ENCODE data around the gene SLC25A12. TPM values are rescaled to one million over a fixed set of nuclear protein-coding genes. Genes with fewer than 3 reads are reported as not detected.
"Not testable (repeated sequence)": the region's sequence is repeated elsewhere in the genome, so short reads cannot be mapped to it uniquely, and the experiment has no call there.

The SLC25A12 gene
- total RNA-seq, 4 donors from 2014 or later, result 9.6 to 18.2 (median 14.6) TPM

GRCh38 chr2:171772373-171772772 is 121.7 kb downstream of the SLC25A12 start:
- Histone ChIP-seq H3K9me3 (no peaks in the 10 kb centered on the region), H3K27me3 (no peaks in the 10 kb centered on the region), H3K4me3 (no peak overlapping the region), H3K4me1 (no peaks in the 10 kb centered on the region), H3K27ac (no peak overlapping the region), H3K36me3 (no peaks in the 10 kb centered on the region)
- no peak for DNase-seq
- TF ChIP-seq CTCF (IDR thresholded peaks at IDR 0.05), result no peak
- TF ChIP-seq POLR2A (IDR thresholded peaks at IDR 0.05), result no peak

GRCh38 chr2:171771463-171771862 is 122.6 kb downstream of the SLC25A12 start:
- no peak overlapping the region for H3K27ac ChIP-seq
- H3K36me3 ChIP-seq, result no peaks in the 10 kb centered on the region
- TF ChIP-seq POLR2A (IDR thresholded peaks at IDR 0.05), result no peak
- TF ChIP-seq CTCF (IDR thresholded peaks at IDR 0.05), result no peak
- no peak overlapping the region for H3K4me3 ChIP-seq
- no peaks in the 10 kb centered on the region for H3K27me3 ChIP-seq
- H3K4me1 ChIP-seq, result no peaks in the 10 kb centered on the region
- no peak for DNase-seq
- H3K9me3 ChIP-seq, result no peaks in the 10 kb centered on the region

GRCh38 chr2:171763602-171764001 is 130.4 kb downstream of the SLC25A12 start:
- Histone ChIP-seq H3K4me1 (no peaks in the 10 kb centered on the region), H3K36me3 (peaks cover 0 to 27% (median 0%) of the 10 kb centered on the region in 3 donors), H3K27ac (no peak overlapping the region), H3K9me3 (no peaks in the 10 kb centered on the region), H3K27me3 (no peaks in the 10 kb centered on the region), H3K4me3 (no peak overlapping the region)
- no peak for DNase-seq
- no peak for TF ChIP-seq CTCF (IDR thresholded peaks at IDR 0.05)
- TF ChIP-seq POLR2A (IDR thresholded peaks at IDR 0.05), result no peak

GRCh38 chr2:171762879-171763573 is 131.0 kb downstream of the SLC25A12 start:
- DNase-seq, result no peak
- H3K4me3 ChIP-seq, result no peak overlapping the region
- TF ChIP-seq CTCF (IDR thresholded peaks at IDR 0.05) (no peak), POLR2A (IDR thresholded peaks at IDR 0.05) (no peak)
- H3K36me3 ChIP-seq, result peaks cover 0 to 27% (median 0%) of the 10 kb centered on the region in 3 donors
- no peaks in the 10 kb centered on the region for H3K27me3 ChIP-seq
- H3K4me1 ChIP-seq, result no peaks in the 10 kb centered on the region
- H3K27ac ChIP-seq, result no peak overlapping the region
- H3K9me3 ChIP-seq, result no peaks in the 10 kb centered on the region

- not testable (repeated sequence) for H3K9me3 ChIP-seq, H3K4me1 ChIP-seq, DNase-seq, H3K27me3 ChIP-seq, H3K4me3 ChIP-seq, H3K27ac ChIP-seq
- H3K36me3 ChIP-seq, result peaks cover 0 to 27% (median 0%) of the 10 kb centered on the region in 3 donors
Observed at GRCh38 chr2:171761176-171761575, 132.9 kb downstream of the SLC25A12 start.

GRCh38 chr2:171758762-171759161 is 135.3 kb downstream of the SLC25A12 start:
- H3K4me1 ChIP-seq, DNase-seq, H3K27ac ChIP-seq, H3K4me3 ChIP-seq, H3K9me3 ChIP-seq, H3K27me3 ChIP-seq: not testable (repeated sequence)
- peaks cover 0 to 41% (median 0%) of the 10 kb centered on the region in 3 donors for H3K36me3 ChIP-seq

Measured in Peyer's patch (tissue), 4 donors.